ENCODE data around the gene CDKN3. TPM values are rescaled to one million over a fixed set of nuclear protein-coding genes. Genes with fewer than 3 reads are reported as not detected.
"Not testable (repeated sequence)": the region's sequence is repeated elsewhere in the genome, so short reads cannot be mapped to it uniquely, and the experiment has no call there.

Gene CDKN3
- total RNA-seq, 2 donors from 2014 or later, result 3.5 to 13.5 TPM

DNA sequence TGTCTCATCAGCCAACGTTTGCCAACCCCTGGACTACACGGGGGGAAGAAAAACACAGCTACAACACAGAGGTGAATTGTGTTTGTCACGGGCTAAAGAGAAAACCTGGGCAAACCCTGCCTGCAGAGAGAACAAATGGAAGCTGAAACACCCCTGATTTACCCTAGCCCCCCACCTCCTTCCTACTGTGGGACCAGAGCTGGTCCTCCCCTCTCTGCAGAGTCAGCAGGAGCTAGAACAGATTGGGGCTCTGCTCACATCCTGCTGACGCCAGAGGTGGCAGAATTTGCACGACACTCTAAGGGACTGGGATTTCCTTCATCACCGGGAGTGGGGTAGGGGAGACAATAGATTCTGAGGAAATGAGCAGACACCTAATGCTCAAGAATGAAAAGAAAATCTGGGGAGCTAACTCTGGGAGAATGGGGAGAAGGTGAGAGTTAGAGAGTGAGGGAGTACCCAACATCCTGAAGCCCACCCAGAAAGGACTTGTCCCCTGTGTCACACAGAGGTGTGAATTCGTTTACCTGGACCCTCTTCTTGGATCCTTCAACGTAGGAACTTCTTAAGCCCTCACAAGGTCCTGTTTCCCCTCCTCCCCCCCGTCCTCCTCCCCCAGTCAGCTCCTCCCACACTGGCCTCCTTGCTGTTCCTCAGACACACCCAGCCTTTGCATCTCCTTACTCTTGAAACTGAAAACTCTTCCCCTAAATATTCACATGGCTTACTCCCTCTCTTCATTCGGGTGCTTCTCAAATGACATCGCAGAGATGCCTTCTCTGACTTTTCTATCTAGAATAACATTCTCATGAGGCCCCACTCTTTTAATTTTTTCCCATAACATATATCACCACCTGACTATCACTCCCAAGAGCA, 26.2 kb upstream of the CDKN3 start:
- Histone ChIP-seq H3K4me1 (ENCODE audit: control insufficient read depth in 1 of 2, low read depth in 2 of 2) (peaks cover 0 to 7% of the 10 kb centered on the region in 2 donors), H3K36me3 (no peaks in the 10 kb centered on the region), H3K27me3 (replicated peaks; ENCODE audit: insufficient read depth) (no peaks in the 10 kb centered on the region), H3K4me3 (no peak overlapping the region), H3K27ac (no peak overlapping the region), H3K9me3 (no peaks in the 10 kb centered on the region)
- TF ChIP-seq, protein P1, sequence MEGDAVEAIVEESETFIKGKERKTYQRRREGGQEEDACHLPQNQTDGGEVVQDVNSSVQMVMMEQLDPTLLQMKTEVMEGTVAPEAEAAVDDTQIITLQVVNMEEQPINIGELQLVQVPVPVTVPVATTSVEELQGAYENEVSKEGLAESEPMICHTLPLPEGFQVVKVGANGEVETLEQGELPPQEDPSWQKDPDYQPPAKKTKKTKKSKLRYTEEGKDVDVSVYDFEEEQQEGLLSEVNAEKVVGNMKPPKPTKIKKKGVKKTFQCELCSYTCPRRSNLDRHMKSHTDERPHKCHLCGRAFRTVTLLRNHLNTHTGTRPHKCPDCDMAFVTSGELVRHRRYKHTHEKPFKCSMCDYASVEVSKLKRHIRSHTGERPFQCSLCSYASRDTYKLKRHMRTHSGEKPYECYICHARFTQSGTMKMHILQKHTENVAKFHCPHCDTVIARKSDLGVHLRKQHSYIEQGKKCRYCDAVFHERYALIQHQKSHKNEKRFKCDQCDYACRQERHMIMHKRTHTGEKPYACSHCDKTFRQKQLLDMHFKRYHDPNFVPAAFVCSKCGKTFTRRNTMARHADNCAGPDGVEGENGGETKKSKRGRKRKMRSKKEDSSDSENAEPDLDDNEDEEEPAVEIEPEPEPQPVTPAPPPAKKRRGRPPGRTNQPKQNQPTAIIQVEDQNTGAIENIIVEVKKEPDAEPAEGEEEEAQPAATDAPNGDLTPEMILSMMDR (IDR thresholded peaks at IDR 0.05), result no peak
- no peak for ATAC-seq (ENCODE audit: insufficient number of reproducible peaks, low FRiP score, low read depth)
- no peak for DNase-seq (ENCODE audit: low spot score)

DNA sequence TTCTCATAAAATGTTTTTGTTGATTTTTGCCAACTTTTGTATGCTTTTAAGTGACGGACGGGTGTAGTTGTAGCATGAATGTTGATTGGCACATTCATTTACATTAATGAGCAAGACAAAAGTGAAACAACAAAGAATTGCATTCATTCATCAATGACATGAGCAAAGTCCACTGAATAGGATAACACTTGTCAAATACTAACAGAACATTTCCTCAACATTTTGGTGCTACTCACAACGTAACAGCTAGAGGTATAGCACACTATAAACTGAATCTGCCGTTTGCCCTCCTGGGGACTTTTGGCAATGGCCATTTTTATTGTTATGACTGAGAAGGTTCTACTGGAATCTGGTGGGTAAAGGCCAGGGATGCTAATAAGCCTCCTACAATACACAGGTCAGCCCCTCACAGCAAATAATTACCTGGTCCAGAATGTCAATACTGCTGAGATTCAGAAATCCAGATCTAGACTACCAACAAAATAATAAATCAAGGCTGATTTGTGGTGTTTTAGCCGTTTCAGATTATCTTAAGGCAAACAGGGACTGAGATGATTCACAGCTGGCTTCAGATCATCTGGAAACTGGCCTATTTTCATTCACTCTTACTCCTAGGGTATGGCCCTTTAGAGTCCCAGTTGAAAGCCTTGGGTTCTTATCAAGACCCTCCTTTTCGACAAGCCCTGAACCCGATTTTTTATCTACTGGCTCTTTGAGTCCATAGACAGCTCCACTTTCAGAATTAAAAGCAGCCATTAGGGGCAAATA, 22.5 kb upstream of the CDKN3 start:
- TF ChIP-seq, protein P1 (IDR thresholded peaks at IDR 0.05), result no peak
- Histone ChIP-seq H3K27ac (no peak overlapping the region), H3K27me3 (replicated peaks; ENCODE audit: insufficient read depth) (no peaks in the 10 kb centered on the region), H3K36me3 (no peaks in the 10 kb centered on the region), H3K4me3 (no peak overlapping the region), H3K9me3 (no peaks in the 10 kb centered on the region), H3K4me1 (ENCODE audit: control insufficient read depth in 1 of 2, low read depth in 2 of 2) (no peaks in the 10 kb centered on the region)
- no peak for DNase-seq (ENCODE audit: low spot score)
- ATAC-seq (ENCODE audit: insufficient number of reproducible peaks, low FRiP score, low read depth), result no peak

DNA sequence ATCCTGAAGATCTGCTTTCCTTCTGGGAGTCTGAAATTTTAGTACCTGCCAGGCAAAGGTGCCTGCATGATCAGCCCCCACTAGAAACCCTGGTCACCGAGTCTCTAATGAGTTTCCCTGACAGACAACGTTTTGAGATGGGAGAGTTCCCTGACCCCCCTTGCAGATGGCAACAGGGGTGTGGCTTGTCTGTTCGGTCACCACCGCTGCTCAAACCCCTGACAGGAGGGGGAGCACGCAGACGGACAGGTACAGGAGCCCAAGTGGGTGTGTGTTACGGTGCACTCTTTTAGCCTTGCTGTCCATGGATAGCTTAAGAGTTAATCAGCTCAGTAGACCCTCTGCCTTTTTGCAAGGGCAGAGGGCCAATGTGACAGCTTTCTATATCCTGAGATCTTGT, 19.3 kb upstream of the CDKN3 start:
- Histone ChIP-seq H3K4me3 (no peak overlapping the region), H3K4me1 (ENCODE audit: control insufficient read depth in 1 of 2, low read depth in 2 of 2) (no peaks in the 10 kb centered on the region), H3K9me3 (no peaks in the 10 kb centered on the region), H3K27ac (no peak overlapping the region), H3K27me3 (replicated peaks; ENCODE audit: insufficient read depth) (no peaks in the 10 kb centered on the region), H3K36me3 (no peaks in the 10 kb centered on the region)
- no peak for DNase-seq (ENCODE audit: low spot score)
- TF ChIP-seq, protein P1 (IDR thresholded peaks at IDR 0.05), result no peak
- ATAC-seq (ENCODE audit: insufficient number of reproducible peaks, low FRiP score, low read depth), result no peak

DNA sequence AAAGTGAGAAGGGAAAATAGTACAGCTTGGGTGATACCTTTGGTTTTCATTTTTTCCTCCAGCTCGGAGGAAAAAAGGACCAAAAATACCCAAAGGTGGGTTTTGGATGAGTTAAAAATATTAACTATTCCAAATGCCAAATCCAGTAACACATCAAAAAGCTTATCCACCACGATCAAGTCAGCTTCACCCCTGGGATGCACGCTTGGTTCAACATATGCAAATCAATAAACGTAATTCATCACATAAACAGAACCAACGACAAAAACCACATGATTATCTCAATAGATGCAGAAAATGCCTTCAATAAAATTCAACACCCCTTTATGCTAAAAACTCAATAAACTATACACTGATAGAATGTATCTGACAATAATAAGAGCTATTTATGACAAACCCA, 17.9 kb upstream of the CDKN3 start:
- not testable (repeated sequence) for H3K4me1 ChIP-seq (ENCODE audit: control insufficient read depth in 1 of 2, low read depth in 2 of 2); H3K27ac ChIP-seq; H3K27me3 ChIP-seq (replicated peaks; ENCODE audit: insufficient read depth); H3K9me3 ChIP-seq; ATAC-seq (ENCODE audit: insufficient number of reproducible peaks, low FRiP score, low read depth); H3K4me3 ChIP-seq; H3K36me3 ChIP-seq; DNase-seq (ENCODE audit: low spot score)

DNA sequence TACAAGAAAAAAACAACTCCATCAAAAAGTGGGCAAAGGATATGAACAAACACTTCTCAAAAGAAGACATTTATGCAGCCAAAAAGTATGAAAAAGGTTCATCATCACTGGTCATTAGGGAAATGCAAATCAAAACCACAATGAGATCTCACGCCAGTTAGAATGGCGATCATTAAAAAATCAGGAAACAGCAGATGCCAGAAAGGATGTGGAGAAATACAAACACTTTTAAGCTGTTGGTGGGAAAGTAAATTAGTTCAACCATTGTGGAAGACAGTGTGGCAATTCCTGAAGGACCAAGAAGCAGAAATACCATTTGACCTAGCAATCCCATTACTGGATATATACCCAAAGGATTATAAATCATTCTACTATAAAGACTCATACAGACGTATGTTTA, 16.2 kb upstream of the CDKN3 start:
- H3K27me3 ChIP-seq (replicated peaks; ENCODE audit: insufficient read depth); H3K4me3 ChIP-seq; H3K27ac ChIP-seq; DNase-seq (ENCODE audit: low spot score); H3K4me1 ChIP-seq (ENCODE audit: control insufficient read depth in 1 of 2, low read depth in 2 of 2); ATAC-seq (ENCODE audit: insufficient number of reproducible peaks, low FRiP score, low read depth); H3K9me3 ChIP-seq; H3K36me3 ChIP-seq: not testable (repeated sequence)

DNA sequence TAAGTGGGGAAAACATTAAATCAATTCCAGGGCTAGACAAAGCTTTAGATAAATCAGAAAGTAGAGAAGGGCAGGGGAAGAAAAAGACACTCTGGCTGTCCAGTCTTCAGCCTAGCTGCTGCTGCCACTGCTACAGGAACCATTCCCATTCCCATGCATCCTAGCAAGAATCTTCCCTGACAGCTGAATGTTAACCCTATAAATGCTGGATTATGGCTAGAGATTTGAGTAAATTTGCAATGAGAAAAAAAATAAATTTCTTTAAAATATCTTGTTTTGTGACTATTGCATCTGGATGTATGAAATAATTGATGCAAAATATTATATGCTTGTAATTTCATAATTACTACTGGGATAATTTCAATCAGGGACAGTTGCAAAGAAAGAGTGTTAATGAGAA, 15.0 kb upstream of the CDKN3 start:
- Histone ChIP-seq H3K4me1 (ENCODE audit: control insufficient read depth in 1 of 2, low read depth in 2 of 2) (no peaks in the 10 kb centered on the region), H3K27me3 (replicated peaks; ENCODE audit: insufficient read depth) (no peaks in the 10 kb centered on the region), H3K36me3 (no peaks in the 10 kb centered on the region), H3K4me3 (no peak overlapping the region), H3K9me3 (no peaks in the 10 kb centered on the region), H3K27ac (no peak overlapping the region)
- TF ChIP-seq, protein P1 (IDR thresholded peaks at IDR 0.05), result no peak
- DNase-seq (ENCODE audit: low spot score) (no peak), ATAC-seq (ENCODE audit: insufficient number of reproducible peaks, low FRiP score, low read depth) (no peak)
